GM19395 (cell line): ENCODE measurements around the gene STEAP3.
A peak's percentile ranks its signal among the peaks of the same experiment; 100 is the strongest.
"Not testable (repeated sequence)": the region's sequence is repeated elsewhere in the genome, so short reads cannot be mapped to it uniquely, and the experiment has no call there.

Experiments used
- ATAC-seq: cut with Tn5 transposase; IDR thresholded peaks from one replicate; pipeline ENCODE4 v1.9.1; 2021; ENCODE audit warnings: mild to moderate bottlenecking, moderate library complexity; ENCODE audit not compliant: unreplicated experiment

STEAP3 gene

GRCh38 chr2:119260646-119261492, 37.2 kb downstream of the STEAP3 start:
- no peak for ATAC-seq

GRCh38 chr2:119261493-119262225, 38.0 kb downstream of the STEAP3 start:
- ATAC-seq: no peak

GRCh38 chr2:119263025-119263424, 39.4 kb downstream of the STEAP3 start:
- ATAC-seq: no peak

- no peak for ATAC-seq
Observed at GRCh38 chr2:119263656-119264055, 40.0 kb downstream of the STEAP3 start.

GRCh38 chr2:119264781-119265692, 41.4 kb downstream of the STEAP3 start:
- ATAC-seq: peak; percentile 100

GRCh38 chr2:119265693-119266066, 42.0 kb downstream of the STEAP3 start:
- ATAC-seq: no peak

GRCh38 chr2:119266091-119266589, 42.5 kb downstream of the STEAP3 start:
- no peak for ATAC-seq

- ATAC-seq: no peak
Observed at GRCh38 chr2:119267604-119268003, 44.0 kb downstream of the STEAP3 start.

GRCh38 chr2:119276864-119277263, 53.2 kb downstream of the STEAP3 start:
- ATAC-seq: no peak

- ATAC-seq: not testable (repeated sequence)
Observed at GRCh38 chr2:119278385-119278784, 54.8 kb downstream of the STEAP3 start.

- ATAC-seq: no peak
Observed at GRCh38 chr2:119278946-119279345, 55.3 kb downstream of the STEAP3 start.

- ATAC-seq: no peak
Observed at GRCh38 chr2:119279666-119280065, 56.0 kb downstream of the STEAP3 start.

- ATAC-seq: no peak
Observed at GRCh38 chr2:119280680-119281079, 57.0 kb downstream of the STEAP3 start.

- no peak for ATAC-seq
Observed at GRCh38 chr2:119282146-119282995, 58.7 kb downstream of the STEAP3 start.

- ATAC-seq: no peak
Observed at GRCh38 chr2:119282996-119283511, 59.4 kb downstream of the STEAP3 start.

GRCh38 chr2:119283873-119284331, 60.3 kb downstream of the STEAP3 start:
- ATAC-seq: no peak

GRCh38 chr2:119286661-119287060, 63.0 kb downstream of the STEAP3 start:
- no peak for ATAC-seq

- ATAC-seq: no peak
Observed at GRCh38 chr2:119288576-119288975, 64.9 kb downstream of the STEAP3 start.

- ATAC-seq: no peak
Observed at GRCh38 chr2:119289093-119289492, 65.5 kb downstream of the STEAP3 start.

GRCh38 chr2:119289642-119290041, 66.0 kb downstream of the STEAP3 start:
- ATAC-seq: no peak
